ENCODE data around the gene FNDC10.

Gene FNDC10

GRCh38 chr1:1623631-1624442, 23.9 kb upstream of the FNDC10 start:
- no peak overlapping the region for H3K4me3 ChIP-seq
- no peak overlapping the region for H3K27ac ChIP-seq
- DNase-seq (ENCODE audit: low spot score), result no peak
- TF ChIP-seq, protein P1, sequence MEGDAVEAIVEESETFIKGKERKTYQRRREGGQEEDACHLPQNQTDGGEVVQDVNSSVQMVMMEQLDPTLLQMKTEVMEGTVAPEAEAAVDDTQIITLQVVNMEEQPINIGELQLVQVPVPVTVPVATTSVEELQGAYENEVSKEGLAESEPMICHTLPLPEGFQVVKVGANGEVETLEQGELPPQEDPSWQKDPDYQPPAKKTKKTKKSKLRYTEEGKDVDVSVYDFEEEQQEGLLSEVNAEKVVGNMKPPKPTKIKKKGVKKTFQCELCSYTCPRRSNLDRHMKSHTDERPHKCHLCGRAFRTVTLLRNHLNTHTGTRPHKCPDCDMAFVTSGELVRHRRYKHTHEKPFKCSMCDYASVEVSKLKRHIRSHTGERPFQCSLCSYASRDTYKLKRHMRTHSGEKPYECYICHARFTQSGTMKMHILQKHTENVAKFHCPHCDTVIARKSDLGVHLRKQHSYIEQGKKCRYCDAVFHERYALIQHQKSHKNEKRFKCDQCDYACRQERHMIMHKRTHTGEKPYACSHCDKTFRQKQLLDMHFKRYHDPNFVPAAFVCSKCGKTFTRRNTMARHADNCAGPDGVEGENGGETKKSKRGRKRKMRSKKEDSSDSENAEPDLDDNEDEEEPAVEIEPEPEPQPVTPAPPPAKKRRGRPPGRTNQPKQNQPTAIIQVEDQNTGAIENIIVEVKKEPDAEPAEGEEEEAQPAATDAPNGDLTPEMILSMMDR (IDR thresholded peaks at IDR 0.05), result no peak

GRCh38 chr1:1623181-1623630, 23.3 kb upstream of the FNDC10 start:
- TF ChIP-seq, protein P1 (IDR thresholded peaks at IDR 0.05), result no peak
- no peak overlapping the region for H3K27ac ChIP-seq
- no peak overlapping the region for H3K4me3 ChIP-seq
- DNase-seq (ENCODE audit: low spot score), result no peak

DNA sequence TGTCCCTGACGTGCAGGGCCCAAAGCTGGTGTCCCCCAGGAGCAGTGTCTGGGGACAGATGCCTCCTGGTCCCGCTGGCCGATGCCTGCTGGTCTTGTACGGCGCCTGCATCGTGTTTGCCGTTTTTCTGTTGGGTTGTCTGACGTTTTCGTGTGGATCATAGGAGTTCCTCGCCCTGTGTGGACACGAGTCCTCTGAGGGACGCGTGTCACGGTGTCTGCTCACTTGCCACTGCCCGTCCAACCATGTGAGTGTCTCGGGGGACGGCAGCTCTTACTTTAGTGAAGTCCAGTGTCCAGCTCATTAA, 22.8 kb upstream of the FNDC10 start:
- TF ChIP-seq, protein P1 (IDR thresholded peaks at IDR 0.05), result no peak
- DNase-seq (ENCODE audit: low spot score), result no peak
- no peak overlapping the region for H3K4me3 ChIP-seq
- no peak overlapping the region for H3K27ac ChIP-seq

GRCh38 chr1:1622010-1622787, 22.3 kb upstream of the FNDC10 start:
- TF ChIP-seq, protein P1 (IDR thresholded peaks at IDR 0.05), result no peak
- Histone ChIP-seq H3K4me3 (no peak overlapping the region), H3K27ac (no peak overlapping the region)
- DNase-seq (ENCODE audit: low spot score), result no peak

DNA sequence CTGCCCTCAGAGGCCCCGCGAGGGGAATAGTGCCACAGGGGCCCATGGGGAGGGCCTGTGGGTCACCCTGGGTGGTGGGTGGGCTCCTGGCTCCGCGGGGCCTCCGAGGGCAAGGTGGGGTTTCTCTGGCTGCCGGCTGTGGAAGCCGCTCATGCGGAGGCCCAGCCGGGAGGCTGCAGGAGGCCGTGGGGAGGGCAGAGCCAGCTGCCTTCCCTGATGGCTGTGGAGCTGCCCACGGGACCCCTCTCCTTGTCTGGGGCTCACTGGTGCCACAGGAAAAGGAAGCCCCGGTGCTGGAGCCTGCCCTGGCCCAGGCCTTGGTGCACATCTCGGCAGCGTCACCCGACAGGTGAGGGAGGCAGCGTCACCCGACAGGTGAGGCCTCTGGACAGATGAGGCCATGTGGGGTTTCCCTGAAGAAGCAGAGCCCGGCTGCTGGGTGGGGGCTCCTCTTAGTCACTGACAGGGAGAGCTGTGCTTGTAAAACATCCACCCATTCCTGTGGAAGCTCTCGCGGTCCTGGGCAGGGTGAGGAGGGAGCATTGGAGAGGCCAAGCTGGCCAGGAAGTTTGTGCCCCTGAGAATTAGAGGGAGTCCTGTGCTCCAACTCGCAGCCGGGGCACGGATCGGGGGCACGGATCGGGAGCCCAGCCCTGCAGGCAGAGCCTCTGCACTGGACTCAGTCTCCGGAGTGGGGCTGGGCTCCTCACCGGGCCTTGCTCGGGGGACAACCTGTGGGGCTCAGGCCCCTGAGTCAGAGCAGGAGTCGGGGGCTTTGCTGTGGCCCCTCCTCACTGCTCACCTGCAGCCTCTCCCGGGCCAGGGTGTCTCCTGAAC, 21.5 kb upstream of the FNDC10 start:
- DNase-seq (ENCODE audit: low spot score), result no peak
- TF ChIP-seq, protein P1 (IDR thresholded peaks at IDR 0.05), result no peak
- Histone ChIP-seq H3K27ac (no peak overlapping the region), H3K4me3 (no peak overlapping the region)

- TF ChIP-seq, protein P1 (IDR thresholded peaks at IDR 0.05), result no peak
- Histone ChIP-seq H3K27ac (no peak overlapping the region), H3K4me3 (no peak overlapping the region)
- DNase-seq (ENCODE audit: low spot score), result no peak
Observed at GRCh38 chr1:1620433-1621139, 20.7 kb upstream of the FNDC10 start.
